HG03432 (cell line): ENCODE results near the gene INCA1.

Experiments
- ATAC-seq: cut with Tn5 transposase; IDR thresholded peaks from one replicate; pipeline ENCODE4 v1.9.1; 2021; ENCODE audit warnings: mild to moderate bottlenecking, moderate library complexity; ENCODE audit not compliant: unreplicated experiment

The INCA1 gene

DNA sequence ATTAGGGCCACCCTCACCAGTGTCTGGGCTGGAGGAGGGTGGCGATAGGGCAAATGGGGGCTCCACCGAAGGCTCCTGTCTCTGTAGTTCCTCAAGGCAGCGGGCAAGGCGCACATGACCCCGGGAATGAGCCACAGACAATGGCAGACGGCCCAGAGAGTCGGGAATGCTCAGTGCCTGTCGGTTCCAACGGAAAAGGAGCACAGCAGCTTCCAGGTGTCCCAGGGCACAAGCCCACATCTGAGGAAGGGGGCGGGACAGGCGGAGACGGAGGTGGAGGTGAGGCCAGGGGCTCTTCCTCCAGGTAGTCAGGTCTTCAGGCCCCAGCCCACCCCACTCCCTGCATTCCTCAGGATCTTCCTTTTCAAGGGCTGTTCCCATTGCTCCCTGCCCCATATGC, 24.6 kb downstream of the INCA1 start:
- no peak for ATAC-seq

DNA sequence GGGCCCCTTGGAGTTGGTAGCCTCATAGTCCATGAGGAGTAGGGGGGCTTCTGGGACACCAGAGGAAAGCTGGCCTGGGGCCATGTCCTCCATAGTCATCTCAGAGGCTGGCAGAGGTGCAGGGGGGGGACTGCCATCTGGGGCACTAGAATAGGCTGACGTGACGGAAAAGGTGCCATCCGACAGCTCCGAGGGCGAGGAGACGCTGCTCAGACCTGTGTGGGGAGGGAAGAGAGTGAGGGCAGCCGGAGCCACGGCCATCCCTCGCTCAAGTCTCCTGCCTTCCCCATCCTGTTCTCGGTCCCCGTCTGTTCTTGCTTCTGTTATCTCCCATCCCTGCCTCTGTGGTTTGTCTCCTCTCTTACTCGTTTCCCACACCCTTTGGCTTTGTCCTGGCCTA, 25.0 kb downstream of the INCA1 start:
- no peak for ATAC-seq

DNA sequence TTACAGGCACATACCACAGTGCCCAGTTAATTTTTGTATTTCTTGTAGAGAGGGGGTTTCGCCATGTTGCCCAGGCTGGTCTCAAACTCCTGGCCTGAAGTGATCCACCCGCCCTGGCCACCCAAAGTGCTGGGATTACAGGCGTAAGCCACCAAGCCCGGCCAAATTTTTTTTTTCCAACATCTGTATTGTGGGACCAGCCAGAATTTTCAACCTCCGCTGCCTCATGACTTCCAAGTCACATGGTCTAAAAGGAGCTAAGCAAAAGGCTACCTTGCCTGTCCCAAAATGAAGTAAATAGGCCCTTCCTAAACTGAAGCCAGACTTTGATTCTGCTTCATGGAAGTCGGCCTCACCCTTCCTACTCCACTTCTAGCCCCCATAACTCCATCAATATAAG, 25.5 kb downstream of the INCA1 start:
- ATAC-seq = no peak

DNA sequence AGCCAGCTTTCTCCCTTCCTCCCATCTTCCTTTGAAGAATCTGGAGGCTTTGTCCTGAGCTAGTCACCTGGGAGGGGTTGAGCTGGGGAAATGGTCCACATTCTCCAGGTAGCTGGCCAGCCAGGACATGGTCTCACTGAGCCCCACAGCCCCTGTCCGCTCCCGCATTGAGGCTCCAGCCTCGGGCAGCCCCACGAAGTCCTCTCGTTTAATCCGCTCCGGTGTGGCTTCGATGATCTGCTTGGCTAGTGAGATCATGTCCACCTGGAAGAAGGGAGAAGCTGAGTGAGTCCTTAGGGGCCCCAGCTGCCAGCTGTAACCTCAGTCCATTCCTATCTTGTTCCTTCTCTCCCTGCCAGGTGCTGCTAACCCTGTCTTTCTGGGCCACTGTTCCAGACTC, 27.0 kb downstream of the INCA1 start:
- ATAC-seq = no peak

DNA sequence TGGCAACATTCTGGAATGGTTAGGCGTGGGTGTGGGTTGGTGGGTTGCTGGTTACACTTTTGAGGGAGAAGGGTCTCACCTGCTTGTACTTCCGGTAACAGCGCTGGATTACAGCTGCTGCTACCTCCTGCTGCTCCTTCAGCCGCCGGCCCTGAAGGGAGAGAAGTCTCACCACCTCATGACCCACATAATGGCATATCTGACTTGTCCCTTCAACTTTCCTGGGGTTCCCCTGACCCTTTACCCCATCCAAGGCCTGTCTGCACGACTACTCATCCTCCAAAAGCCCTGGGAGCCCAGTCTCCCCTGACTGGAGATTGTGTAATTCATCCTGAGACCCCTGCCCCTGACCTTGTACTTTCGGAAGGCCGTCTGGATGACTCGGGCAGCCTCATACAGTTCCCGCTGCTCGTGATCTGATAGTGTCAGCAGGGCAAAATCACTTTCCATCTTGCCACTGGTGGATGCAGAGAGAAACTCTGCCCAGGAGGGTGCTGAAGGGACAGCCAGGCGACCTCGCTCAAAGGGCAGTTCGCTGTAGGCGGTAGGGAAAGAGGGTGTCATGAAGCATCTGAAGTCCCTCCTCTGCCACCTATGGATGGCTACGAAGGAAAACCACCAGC, 27.7 kb downstream of the INCA1 start:
- no peak for ATAC-seq

DNA sequence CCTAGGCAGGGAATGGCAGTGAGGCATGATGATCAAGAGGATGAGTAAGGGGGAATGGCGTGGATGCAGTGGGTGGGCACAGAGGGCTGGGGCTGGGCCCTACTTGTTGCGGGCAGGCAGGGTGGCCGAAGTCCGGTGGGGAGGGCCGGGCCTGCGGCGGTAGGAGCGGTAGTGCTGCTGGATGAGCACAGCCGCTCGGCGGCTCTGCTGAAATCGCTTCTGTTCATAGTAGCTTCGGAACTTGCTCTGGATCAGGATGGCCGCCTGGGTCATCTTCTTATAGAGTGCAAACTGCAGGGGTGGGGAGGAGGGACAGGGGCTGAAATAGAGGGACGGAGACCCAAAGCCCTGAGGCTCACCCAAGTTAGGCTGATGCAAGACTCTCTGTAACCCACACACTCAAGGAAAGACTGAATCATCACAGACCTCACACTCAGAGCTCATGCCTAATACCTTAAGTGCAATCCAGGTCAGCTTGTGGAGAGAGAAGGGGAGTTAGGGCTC, 28.2 kb downstream of the INCA1 start:
- ATAC-seq = no peak

DNA sequence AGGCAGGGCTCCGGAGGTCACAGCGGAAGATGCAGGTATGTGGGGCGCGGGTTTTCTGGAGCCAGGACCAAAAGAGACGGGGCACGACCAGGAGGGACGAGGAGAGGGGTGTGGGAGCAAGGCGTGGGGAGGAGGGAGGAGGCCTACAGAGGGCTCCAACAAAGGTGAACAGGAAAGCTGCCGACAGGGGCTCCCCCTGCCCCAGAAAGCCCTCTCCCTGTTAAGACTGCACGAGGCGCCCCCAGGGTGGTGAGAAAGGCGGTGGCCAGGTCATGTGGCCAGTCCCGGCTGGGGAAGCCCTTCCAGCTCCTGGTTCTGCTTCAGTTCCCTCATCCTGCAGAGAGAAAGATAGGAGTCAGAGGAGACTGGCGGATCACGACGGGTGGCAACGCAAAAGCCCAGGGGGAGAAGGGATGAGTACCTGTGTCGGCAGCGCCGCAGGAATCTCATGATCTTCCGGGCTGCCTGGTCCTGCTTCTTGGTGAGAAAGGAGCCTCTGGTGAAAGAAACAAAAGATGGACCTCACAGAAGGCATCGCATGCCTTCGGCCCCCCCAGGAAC, 28.8 kb downstream of the INCA1 start:
- ATAC-seq = no peak

DNA sequence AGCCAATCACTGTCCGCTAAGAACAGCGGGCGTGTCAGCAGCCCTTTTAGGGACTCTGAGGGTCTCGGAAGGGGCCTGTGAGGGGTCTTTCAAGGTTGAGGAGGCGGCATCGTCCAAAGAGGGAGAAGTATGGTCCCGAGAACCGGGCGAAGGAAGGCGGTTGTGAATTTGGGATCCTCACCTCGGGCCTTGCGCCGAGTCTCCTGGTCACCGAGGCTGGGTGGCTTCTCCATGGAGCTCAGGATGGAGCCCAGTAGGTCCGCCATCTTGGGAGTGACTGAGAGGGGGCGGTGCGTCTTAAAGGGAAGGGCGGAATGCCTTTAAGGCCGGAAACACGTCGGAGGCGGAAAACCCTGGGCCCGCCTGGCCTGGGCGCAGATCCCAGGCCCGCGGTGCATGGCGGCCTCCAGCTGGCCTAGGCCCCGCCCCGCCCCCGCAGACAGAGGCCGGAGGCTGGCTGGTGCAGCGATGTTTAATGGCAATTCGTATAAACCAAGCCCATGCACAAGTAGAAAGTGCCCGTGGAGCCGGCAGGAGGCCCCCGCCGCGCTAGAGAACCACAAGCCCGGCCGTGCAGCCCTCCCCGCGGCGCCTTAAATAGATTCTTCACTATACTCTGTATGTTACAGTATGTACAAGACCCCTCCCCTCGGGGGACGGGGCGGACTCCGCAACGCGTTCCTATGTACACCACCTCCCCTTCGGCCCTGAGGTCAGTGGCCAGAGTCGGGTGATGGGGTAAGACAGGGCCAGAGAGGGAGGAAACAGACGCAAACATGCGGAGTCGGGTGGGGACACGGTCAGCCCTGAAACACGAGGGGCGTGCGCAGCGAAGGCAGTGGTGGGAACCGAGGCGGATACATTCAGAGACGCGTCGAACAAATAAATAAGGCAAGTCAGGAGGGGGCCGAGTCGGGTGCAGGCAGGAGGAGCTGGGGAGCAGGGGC, 29.5 kb downstream of the INCA1 start, which contains the start of gene SPAG7:
TSS of gene SPAG7 (minus strand) at position 279 of the 947 bp plus-strand sequence. CDS start at position 266, 13 bp downstream.
- peak; percentile 70 for ATAC-seq

DNA sequence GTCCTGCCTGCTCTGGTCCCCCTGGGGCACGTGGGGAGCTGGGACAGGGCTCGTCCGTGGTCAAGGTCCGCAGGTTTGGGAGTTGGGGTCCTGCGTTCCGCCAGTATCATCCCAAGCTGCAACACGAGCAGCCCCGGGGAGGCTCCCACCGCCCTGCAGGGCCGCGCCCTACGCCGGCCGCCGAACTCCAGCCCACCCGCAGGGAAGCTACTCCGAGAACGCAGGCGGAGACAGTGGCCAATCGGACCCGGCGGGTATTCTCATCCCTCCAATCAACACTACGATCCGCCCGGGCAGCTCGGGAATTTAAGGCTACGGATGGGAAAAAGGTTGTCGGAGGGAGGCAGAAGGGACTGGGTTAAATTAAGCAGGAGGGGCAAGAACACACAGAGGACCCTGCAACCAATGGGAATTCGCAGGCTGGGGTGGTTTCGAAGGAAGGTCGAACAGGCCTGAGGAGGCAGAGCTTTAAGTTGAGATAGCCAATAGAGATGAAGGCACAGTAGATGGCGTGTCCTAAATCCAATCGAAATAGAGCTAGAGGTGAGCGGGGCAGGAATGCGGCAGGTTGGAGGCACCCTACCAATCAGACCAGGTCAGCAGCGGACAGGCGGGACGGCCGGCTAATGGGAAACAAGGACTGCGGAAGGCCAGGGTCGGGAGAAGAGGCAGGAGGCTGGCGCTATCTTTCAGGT, 30.3 kb downstream of the INCA1 start:
- ATAC-seq = peak; percentile 77

DNA sequence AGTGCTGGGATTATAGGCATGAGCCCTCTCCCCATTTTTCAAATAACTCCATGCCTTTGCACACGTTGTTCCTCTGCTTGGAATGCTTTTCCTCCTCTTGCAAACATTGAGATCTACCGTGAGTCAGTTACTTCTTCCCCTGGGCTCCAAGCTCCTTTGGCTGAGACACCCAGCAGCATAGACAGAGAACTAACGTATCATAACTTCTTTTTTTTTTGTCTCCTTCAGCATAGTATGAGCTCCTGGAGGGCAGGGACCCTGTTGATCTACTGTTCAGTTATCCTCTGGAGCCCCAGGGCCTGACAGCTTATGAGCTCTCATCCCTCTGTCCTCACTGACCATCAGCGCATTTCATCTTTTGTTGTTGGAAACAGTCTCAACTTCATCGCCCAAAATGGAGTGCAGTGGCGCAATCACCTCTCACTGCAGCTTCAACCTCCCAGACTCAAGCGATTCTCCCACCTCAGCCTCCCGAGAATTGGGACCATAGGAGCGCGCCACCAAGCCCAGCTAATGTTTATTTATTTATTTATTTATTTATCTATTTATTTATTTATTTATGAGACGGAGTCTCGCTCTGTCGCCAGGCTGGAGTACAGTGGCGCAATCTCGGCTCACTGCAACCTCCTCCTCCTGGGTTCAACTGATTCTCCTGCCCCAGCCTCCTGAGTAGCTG, 31.9 kb downstream of the INCA1 start:
- ATAC-seq = no peak

DNA sequence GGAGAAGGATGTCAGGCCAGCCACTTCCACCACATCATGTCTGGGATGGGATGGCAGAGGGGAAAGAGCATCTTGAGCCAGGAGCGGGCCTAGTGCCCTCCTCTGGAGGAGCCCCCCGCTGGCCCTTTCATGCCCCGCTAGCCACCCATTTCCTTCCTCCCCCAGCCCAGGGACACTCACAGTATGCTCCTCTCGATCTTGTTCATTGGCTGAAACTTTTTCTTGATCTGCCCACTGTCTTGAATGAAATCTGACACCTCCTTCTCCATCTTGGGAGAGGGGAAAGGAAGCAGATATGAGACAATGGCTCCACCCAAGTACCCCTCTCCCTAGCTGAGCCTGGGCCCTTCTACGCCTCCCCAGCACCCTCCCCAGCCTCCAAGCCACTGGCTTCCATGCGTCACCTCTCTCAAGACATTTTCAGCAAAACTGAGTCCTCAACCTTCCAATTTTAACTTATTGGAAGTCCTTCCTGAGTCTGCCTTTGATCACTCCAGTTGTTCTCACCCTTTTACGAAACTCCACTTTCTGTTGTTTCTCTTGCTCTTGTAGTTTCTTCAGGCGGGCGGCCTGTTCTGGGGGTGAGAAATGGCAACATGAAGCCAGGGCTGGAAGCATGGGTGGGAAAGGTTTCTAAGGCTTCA, 36.9 kb downstream of the INCA1 start:
- no peak for ATAC-seq

DNA sequence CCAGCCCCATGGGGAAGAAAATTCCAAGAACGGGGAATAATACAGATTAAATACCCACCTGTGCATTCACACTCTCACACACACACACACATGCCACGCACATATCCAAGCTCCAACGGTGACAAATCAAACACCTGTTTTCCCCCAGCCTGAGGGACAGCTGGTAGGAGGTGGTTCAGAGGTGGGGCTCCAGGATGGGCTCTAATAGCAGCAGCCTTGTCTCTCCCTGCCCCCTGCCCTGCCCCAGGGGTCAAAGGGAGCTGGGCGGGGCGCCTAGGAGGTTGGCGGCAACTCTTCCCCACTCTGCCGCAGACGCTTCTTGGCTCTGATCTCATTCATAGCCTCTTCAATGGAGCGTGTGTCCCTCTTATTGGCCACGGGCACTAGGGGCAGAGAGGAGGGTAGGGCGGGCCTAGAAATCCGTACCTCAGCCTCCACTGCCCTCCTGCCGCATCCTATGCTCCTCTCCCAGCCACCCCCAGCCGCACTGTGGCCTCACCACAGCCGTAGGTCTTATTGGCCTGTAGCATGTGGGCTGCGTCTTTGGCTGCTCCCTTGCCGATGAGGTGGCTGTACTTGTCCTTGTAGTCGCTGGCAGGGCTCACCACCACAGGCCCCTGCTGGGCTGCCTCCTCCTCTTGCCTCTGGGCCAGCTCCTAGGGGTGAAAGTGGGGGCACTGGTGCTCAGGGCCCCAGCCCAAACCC, 37.9 kb downstream of the INCA1 start:
- ATAC-seq = no peak

DNA sequence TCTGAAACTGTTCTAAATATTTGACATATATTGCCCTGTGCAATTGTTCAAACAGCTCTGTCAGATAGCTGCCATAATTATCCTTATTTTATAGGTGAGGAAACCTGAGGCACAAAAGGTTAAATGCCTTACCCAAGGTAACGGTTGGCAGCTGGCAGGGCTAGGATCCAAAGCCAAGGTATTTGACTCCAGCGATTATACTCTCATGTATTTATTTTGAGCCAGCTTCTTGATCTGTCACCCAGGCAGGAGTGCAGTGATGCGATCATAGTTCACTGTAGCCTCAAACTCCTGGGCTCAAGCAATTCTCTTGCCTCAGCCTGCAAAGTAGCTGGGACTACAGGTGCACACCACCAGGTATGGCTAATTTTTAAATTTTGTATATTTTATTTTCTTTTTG, 39.2 kb downstream of the INCA1 start:
- ATAC-seq = no peak

DNA sequence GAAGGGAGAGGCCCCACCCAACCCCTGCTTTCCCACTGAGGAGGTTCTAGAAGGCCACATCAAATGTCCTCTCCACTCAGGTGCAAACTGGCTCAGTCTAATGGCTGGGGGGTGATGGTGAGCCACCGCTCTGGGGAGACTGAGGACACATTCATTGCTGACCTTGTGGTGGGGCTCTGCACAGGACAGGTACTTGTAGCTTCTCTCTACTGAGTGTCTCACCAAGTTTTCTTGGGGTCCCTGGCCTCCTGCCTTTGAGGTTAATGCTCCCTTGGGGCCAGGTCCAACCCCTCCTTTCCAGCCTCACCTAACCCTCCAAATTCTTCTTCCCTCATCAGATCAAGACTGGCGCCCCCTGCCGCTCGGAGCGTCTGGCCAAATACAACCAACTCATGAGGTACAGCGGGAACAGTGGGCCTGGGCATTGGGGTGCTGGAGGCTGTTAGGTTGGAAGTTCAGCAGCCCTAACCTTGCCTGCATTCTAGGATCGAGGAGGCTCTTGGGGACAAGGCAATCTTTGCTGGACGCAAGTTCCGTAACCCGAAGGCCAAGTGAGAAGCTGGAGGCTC, 40.7 kb downstream of the INCA1 start:
- no peak for ATAC-seq

DNA sequence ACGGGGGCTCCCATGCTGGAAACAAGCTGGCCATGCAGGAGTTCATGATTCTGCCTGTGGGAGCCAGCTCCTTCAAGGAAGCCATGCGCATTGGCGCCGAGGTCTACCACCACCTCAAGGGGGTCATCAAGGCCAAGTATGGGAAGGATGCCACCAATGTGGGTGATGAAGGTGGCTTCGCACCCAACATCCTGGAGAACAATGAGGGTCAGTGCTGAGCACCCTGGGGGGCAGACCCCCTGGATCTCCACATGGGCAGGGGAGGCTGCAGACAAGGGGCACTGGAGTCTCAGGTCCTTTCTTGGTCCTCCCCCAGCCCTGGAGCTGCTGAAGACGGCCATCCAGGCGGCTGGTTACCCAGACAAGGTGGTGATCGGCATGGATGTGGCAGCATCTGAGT, 42.2 kb downstream of the INCA1 start:
- ATAC-seq = no peak

DNA sequence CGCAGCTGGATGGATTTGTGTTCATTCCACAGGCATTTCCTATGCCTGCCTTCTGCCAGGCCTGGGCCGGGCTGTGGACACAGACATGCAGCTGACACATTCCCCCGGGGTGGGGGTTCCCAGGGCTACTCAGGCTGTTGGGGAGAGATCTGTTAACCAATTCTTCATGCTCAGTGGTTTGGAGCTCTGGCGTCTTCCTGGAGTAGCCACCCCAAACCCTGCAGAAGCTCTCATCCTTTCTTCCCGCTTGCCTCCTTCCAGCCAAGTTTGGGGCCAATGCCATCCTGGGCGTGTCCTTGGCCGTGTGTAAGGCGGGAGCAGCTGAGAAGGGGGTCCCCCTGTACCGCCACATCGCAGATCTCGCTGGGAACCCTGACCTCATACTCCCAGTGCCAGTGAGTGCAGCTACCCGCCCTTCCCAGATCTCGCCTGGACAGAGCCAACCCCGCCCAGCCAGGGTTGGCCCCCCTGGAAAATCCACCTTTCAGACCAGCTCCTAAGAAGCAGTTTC, 43.8 kb downstream of the INCA1 start:
- no peak for ATAC-seq

DNA sequence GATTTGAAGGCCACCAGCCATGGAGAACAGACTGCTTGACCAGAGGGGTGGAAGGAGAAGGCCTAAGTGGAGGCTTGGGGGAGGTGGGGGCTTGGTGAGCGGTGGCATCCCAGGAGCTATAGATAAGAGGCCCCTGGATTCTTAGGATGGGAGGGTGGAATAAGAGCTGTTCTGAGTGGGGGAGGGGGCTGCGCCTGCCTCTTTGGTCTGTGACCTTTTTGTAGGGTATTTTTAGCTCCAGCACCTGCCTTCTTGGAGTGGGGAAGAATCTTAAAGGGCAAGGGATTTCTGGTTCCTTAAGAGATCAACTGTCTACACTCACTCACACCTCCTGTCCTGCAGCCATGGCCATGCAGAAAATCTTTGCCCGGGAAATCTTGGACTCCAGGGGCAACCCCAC, 45.8 kb downstream of the INCA1 start:
- no peak for ATAC-seq

DNA sequence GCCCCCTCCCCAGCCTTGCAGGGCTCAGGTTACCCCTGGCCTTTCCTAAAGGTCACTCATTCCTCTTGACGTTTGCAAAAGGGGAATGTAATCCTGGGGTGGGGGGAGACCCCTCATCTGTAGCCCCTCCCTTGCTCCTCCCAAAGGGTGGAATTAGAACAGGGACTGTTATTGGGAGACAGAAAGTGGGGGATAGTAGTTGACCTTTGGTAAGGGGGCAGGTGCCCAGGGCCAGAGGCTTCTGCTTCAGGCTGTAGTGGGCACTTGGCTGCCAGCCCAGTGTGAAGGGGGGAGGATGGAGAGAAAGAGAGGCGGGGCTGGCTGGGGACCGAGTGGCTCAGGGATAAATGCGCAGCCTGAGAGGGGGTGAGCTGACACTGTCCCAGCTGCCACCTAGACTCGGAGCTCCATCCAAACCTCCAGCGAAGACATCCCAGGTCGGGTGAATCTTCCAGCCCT, 46.5 kb downstream of the INCA1 start, which contains the start of gene ENO3:
TSS of gene ENO3 (plus strand) at position 374 of the 459 bp plus-strand sequence. CDS start 711 bp downstream, outside the sequence.
- ATAC-seq = no peak
